ENCODE data around the gene PDE11A. TPM values are rescaled to one million over a fixed set of nuclear protein-coding genes. Genes with fewer than 3 reads are reported as not detected.

Gene PDE11A
- total RNA-seq, 1 donor from 2014 or later: 1.2 TPM

- H3K4me3 ChIP-seq (ENCODE audit: low read depth, low read length): no peak overlapping the region
- no peak for DNase-seq (ENCODE audit: low read depth)
- TF ChIP-seq, protein P1, sequence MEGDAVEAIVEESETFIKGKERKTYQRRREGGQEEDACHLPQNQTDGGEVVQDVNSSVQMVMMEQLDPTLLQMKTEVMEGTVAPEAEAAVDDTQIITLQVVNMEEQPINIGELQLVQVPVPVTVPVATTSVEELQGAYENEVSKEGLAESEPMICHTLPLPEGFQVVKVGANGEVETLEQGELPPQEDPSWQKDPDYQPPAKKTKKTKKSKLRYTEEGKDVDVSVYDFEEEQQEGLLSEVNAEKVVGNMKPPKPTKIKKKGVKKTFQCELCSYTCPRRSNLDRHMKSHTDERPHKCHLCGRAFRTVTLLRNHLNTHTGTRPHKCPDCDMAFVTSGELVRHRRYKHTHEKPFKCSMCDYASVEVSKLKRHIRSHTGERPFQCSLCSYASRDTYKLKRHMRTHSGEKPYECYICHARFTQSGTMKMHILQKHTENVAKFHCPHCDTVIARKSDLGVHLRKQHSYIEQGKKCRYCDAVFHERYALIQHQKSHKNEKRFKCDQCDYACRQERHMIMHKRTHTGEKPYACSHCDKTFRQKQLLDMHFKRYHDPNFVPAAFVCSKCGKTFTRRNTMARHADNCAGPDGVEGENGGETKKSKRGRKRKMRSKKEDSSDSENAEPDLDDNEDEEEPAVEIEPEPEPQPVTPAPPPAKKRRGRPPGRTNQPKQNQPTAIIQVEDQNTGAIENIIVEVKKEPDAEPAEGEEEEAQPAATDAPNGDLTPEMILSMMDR (conservative IDR thresholded peaks at IDR 0.05; ENCODE audit: low read depth, low read length): no peak
Measured at GRCh38 chr2:177689623-177690022, 383.0 kb downstream of the PDE11A start.

GRCh38 chr2:177688844-177689243, 383.7 kb downstream of the PDE11A start:
- no peak overlapping the region for H3K4me3 ChIP-seq (ENCODE audit: low read depth, low read length)
- no peak for DNase-seq (ENCODE audit: low read depth)

GRCh38 chr2:177683661-177684069, 388.9 kb downstream of the PDE11A start:
- no peak overlapping the region for H3K4me3 ChIP-seq (ENCODE audit: low read depth, low read length)
- no peak for DNase-seq (ENCODE audit: low read depth)
- TF ChIP-seq, protein P1 (conservative IDR thresholded peaks at IDR 0.05; ENCODE audit: low read depth, low read length): no peak

More at GRCh38 chr2:177688844-177689243, 383.7 kb downstream of the PDE11A start:
- TF ChIP-seq, protein P1 (conservative IDR thresholded peaks at IDR 0.05; ENCODE audit: low read depth, low read length): no peak

- TF ChIP-seq, protein P1 (conservative IDR thresholded peaks at IDR 0.05; ENCODE audit: low read depth, low read length): no peak
- no peak overlapping the region for H3K4me3 ChIP-seq (ENCODE audit: low read depth, low read length)
- DNase-seq (ENCODE audit: low read depth): no peak
Measured at GRCh38 chr2:177682836-177683660, 389.5 kb downstream of the PDE11A start.

DNA sequence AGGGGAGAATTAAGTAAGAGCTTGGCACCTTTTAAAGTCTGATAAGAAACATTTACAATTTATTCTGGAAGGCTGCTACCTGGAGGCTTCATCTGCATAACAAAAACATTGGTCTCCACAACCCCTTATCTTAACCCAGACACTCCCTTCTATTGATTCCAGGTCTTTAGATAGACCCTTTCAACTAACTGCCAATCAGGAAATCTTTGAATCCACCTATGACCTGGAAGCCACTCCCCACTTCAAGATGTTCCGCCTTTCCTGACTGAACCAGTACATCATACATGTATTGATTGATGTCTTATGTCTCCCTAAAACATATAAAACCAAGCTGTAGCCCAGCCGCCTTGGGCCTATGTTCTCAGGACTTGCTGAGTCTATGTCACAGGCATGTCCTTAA, 390.6 kb downstream of the PDE11A start:
- TF ChIP-seq, protein P1 (conservative IDR thresholded peaks at IDR 0.05; ENCODE audit: low read depth, low read length): no peak
- H3K4me3 ChIP-seq (ENCODE audit: low read depth, low read length): no peak overlapping the region
- DNase-seq (ENCODE audit: low read depth): no peak

DNA sequence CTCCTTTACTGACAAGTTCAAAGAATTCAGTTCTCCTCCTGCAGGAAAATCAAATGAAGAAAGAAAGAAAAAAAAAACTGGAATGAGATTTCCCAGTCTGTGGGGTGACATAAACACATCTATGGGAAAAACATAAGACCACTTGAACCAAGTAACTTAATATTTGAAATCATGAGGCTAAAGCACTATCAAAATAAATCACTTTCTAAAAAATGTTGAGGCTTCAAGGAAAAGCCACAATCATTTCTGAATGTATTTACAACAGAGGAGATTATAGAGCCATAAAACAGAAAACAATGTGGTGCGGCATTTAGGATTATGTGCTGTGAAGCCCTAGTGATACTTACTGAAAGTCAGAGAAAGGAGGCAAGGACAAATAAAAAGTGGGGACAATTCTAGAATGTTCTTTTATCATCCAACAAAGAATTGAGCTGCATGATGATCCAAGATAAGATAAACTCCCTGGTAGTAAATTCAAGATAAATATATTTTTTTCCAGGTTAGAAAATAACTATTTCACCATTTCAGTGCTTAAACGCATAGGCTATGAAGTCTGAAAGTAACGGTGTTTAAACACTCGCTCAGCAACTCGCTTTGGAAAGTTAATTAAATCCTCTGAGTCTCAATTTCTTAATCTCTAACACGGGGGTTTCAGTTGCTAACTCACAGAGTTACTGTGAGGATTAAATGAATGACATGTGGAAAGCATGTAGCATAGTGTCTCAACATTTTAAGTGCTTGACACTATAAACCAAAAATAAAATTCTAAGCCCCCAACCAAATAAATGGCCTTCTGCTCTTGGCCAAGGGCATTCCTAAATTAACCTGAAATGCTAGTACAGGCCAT, 391.5 kb downstream of the PDE11A start:
- no peak for DNase-seq (ENCODE audit: low read depth)
- TF ChIP-seq, protein P1 (conservative IDR thresholded peaks at IDR 0.05; ENCODE audit: low read depth, low read length): no peak
- no peak overlapping the region for H3K4me3 ChIP-seq (ENCODE audit: low read depth, low read length)

Measured in epithelial cell of proximal tubule (primary cell).